ENCODE results near the gene SERPINB5.

DNA sequence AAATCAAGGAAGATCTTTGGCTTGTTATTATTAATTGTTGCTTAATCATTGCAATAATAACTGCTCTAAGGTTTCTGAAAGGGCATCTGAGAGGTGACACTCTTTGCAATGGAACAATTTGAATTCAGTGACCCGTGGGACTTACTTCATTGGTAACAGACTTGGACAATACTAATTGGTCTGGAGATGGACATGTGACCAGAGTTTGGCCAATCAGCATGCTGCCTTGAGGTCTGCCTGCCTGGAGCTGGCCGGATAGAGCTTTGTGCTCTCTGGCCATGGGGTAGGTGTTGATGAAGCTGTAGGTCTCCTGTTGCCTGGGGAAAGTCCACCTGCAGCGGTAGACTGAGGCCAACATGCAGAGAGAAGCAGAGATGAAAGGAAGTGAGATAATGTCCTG, 30.5 kb upstream of the SERPINB5 start:
- TF ChIP-seq, protein P1, sequence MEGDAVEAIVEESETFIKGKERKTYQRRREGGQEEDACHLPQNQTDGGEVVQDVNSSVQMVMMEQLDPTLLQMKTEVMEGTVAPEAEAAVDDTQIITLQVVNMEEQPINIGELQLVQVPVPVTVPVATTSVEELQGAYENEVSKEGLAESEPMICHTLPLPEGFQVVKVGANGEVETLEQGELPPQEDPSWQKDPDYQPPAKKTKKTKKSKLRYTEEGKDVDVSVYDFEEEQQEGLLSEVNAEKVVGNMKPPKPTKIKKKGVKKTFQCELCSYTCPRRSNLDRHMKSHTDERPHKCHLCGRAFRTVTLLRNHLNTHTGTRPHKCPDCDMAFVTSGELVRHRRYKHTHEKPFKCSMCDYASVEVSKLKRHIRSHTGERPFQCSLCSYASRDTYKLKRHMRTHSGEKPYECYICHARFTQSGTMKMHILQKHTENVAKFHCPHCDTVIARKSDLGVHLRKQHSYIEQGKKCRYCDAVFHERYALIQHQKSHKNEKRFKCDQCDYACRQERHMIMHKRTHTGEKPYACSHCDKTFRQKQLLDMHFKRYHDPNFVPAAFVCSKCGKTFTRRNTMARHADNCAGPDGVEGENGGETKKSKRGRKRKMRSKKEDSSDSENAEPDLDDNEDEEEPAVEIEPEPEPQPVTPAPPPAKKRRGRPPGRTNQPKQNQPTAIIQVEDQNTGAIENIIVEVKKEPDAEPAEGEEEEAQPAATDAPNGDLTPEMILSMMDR (IDR thresholded peaks at IDR 0.05) = no peak
- TF ChIP-seq EP300 (IDR thresholded peaks at IDR 0.05) = no peak

All from ovary (tissue), 3 donors.